HG02981 (cell line): Measurements from ENCODE around the gene RBM17.
"Not testable (repeated sequence)": the region's sequence is repeated elsewhere in the genome, so short reads cannot be mapped to it uniquely, and the experiment has no call there.

Experiments
- ATAC-seq: cut with Tn5 transposase; IDR thresholded peaks from one replicate; pipeline ENCODE4 v1.9.1; 2021; ENCODE audit warnings: mild to moderate bottlenecking, moderate library complexity; ENCODE audit not compliant: unreplicated experiment

Gene RBM17

GRCh38 chr10:6134099-6134823 lies 45.4 kb downstream of the RBM17 start:
- no peak for ATAC-seq

GRCh38 chr10:6135039-6135438 lies 46.2 kb downstream of the RBM17 start:
- ATAC-seq = no peak

GRCh38 chr10:6135589-6136168 lies 46.8 kb downstream of the RBM17 start:
- ATAC-seq = no peak

GRCh38 chr10:6136215-6137201 lies 47.7 kb downstream of the RBM17 start:
- peak; percentile 47 for ATAC-seq

- ATAC-seq = no peak
Measured at GRCh38 chr10:6138456-6138855, 49.6 kb downstream of the RBM17 start.

GRCh38 chr10:6139470-6139869 lies 50.6 kb downstream of the RBM17 start:
- ATAC-seq = no peak

GRCh38 chr10:6140141-6140841 lies 51.5 kb downstream of the RBM17 start:
- ATAC-seq = no peak

- ATAC-seq = no peak
Measured at GRCh38 chr10:6140965-6141295, 52.1 kb downstream of the RBM17 start.

GRCh38 chr10:6141296-6142151 lies 52.7 kb downstream of the RBM17 start:
- peak; percentile 41 for ATAC-seq

- ATAC-seq = not testable (repeated sequence)
Measured at GRCh38 chr10:6142186-6142585, 53.4 kb downstream of the RBM17 start.

GRCh38 chr10:6142644-6143043 lies 53.8 kb downstream of the RBM17 start:
- no peak for ATAC-seq

- ATAC-seq = no peak
Measured at GRCh38 chr10:6143181-6143580, 54.3 kb downstream of the RBM17 start.

- peak; percentile 68 for ATAC-seq
Measured at GRCh38 chr10:6144406-6145165, 55.8 kb downstream of the RBM17 start.

- no peak for ATAC-seq
Measured at GRCh38 chr10:6145166-6145987, 56.5 kb downstream of the RBM17 start.

GRCh38 chr10:6146013-6146785 lies 57.4 kb downstream of the RBM17 start:
- ATAC-seq = no peak

- ATAC-seq = no peak
Measured at GRCh38 chr10:6146921-6147320, 58.1 kb downstream of the RBM17 start.

GRCh38 chr10:6148251-6148701 lies 59.4 kb downstream of the RBM17 start:
- ATAC-seq = no peak

- ATAC-seq = no peak
Measured at GRCh38 chr10:6148908-6149307, 60.1 kb downstream of the RBM17 start.
